NCI-H510A (cell line): ENCODE results near the gene CNIH1.
"Not testable (repeated sequence)": the region's sequence is repeated elsewhere in the genome, so short reads cannot be mapped to it uniquely, and the experiment has no call there.

Experiments used
- DNase-seq: peaks from one replicate; lab custom pipeline; 2025; lab: John Stamatoyannopoulos, UW

The CNIH1 gene

DNA sequence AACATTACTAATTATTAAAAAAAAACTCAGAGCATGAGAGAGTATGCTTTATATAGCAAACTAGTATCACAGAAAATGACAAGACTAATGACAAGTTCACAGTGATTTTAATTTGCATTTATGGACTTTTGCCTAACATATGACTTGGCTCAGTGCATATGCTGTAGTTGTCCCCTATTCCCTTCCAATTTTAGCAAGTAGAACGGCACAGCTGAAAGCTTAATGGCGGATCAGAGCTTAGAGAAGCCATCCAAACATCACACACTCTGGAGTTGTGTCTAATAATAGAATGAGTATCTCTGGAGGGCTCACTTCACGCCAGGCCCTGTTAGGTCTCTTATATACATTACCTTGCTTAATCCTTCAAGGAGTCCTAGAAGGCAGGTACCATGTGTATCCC, 13.3 kb downstream of the CNIH1 start:
- DNase-seq: no peak

DNA sequence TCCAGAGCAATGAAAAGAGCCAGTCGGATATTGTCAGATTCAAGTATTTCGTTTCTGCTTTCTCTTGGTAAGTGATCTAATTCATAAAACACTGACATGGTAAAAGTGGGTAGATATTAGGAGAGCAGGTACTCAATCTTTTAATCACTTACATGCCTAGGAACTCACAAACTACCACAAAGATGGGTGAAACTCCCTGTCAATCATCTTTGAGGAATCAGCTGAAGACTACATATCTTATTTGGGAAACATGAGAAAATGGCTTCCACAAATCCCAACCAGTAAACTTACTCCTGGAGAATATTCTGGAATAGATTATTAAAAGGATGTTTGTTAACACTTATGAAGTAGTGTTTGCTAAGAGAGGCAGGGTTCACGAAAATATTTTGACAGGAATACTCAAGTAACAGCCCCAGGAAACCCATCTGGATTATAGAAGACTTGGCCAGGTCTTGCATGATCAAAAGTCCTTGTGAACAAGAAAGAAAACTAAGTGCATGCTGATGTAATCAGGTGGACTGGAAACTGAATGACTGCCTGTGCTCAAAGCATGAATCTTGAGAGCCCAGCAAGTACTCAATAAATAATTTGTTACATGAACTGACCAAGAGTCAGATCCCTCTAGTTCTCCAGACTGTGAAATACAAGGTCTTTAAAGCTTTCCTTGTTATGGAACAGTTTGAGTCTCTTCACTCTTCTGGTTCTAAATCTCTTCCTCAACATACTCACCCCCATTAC, 15.5 kb downstream of the CNIH1 start:
- no peak for DNase-seq

DNA sequence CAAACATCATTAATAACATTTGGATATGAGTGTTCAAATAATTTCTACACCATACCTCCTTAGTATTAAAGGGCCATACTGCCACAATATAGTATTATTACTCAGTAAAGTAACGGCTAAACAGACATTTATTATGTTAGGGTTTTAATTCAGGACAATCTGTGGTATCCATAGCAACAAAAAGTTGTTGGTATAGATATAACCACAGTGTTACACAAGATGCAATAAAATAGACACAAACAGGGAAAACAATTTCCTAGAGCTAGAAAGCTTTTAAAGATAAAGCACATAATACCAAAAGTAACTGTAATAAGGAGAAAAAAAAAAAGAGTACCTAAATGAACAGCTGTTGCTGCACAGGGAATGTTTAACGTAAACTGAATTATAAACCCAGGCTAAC, 16.1 kb downstream of the CNIH1 start:
- no peak for DNase-seq

DNA sequence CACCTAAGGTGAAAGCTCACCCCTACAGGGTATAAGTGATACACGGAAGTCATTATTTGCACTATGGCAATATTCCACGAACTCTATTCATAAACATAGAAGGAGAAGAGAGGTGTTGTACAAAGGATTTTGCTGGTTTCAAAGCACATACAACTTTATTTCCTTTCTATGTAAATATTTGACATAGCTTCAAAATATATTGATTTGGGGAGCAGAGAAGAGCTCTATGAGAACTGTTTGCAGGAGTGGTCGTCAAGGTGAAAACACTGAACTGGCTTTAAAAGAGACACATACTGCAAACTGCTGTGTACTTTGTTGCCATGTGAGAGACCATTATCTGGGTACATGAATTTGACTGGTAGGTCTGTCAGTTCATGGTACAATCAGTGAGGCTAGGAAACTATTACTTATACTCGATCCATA, 16.7 kb downstream of the CNIH1 start:
- no peak for DNase-seq

DNA sequence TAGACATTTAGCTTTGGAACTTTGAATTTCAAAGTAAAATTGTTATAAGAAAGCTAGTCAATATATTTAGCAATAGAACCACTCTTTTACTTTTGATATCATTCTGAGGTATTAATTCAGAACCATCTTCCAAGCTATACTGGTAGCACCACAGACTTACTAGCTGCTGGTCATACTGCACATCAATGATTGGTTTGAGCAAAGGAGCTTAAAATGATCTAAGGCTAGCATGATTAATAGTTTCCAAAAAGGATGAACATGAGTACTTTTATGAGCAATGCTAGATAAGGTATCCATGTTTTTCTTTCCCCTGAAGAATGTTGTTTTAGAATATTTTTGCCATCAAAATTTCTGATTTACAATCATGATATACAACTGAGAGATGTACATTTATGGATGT, 17.2 kb downstream of the CNIH1 start:
- no peak for DNase-seq

DNA sequence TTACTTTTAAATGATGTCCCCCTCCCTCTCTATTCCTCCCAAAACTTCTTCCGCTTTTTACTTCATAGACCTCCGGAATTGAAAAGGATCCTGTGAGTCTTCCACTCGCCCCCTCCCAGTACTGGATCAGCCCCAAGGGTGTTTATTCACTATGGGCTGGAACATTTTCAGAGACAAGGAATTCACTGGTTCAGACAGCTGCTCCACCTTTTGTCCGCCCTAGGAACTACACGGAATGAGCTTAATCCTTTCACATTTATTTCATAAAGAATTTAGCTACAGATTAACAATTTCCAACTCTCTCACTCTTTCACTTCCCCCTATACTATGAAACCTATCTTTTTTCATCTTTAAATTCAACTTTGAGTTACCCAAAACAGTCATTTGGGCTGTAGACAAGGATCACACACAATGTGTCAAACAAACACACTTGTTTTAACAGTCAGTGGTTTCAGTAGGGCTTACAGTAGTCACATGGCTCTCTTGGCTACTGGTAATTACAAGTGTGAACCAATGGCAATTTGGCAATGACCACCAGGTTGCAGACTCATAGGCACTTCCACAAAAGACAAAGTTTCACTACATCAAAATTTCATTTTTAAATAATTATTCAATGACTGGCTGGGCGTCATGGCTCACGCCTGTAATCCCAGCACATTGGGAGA, 20.6 kb downstream of the CNIH1 start:
- DNase-seq: no peak

DNA sequence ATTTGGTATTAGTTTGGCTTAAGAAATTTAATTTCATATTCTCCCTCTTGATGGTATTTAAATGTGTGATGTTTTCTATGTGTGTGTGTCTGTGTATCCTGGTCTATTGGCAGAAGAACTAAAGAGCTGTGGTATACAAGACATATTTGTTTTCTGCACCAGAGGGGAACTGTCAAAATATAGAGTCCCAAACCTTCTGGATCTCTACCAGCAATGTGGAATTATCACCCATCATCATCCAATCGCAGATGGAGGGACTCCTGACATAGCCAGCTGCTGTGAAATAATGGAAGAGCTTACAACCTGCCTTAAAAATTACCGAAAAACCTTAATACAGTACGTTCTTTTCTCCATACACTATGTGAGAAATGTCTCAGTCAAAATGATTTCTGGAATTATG, 29.8 kb downstream of the CNIH1 start:
- DNase-seq: no peak

DNA sequence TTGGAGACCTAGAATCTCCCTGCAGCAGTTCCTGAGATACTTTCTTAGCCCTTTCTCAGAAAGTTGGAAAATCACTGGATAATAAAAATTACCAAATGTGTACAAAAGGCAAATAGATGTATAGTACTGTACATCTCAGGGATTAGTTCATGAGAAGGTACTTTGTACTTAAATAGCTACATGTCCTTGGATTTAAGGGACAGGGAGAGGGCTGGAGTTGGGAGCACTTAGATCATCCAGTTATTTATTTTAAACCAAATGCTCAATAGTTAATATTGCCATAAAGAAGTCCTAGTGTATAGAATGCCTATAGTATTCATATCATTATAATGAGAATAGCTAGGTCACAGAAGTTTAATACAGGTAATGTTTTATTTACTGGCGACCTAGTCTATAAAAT, 31.0 kb downstream of the CNIH1 start:
- no peak for DNase-seq

DNA sequence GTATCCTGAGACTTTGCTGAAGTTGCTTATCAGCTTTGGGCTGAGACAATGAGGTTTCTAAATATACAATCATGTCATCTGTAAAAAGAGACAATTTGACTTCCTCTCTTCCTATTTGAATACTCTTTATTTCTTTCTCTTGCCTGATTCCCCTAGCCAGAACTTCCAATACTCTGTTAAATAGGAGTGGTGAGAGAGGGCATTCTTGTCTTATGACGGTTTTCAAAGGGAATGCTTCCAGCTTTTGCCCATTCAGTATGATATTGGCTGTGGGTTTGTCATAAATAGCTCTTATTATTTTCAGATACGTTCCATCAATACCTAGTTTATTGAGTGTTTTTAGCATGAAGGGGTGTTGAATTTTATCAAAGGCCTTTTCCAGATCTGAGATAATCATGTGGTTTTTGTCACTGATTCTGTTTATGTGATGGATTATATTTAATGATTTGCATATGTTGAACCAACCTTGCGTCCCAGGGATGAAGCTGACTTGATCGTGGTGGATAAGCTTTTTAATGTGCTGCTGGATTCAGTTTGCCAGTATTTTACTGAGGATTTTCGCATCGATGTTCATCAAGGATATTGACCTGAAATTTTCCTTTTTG, 37.7 kb downstream of the CNIH1 start:
- not testable (repeated sequence) for DNase-seq

DNA sequence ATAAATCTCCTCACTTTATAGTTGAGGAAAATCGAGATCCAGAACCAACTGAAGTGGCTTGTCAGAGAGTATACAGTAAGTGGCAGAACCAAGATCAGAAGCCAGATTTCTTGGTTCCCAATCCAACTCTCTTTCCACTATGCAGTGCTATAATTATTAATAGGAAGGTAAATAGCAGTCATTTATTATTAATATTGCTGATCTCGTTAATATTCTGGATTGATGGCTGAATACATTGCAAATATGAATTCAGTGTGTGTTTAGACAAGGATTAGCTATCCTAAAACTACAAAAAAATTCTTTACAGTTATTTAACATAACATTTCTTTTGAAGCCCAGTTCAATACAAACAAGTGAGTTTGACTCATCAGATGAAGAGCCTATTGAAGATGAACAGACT, 41.6 kb downstream of the CNIH1 start:
- no peak for DNase-seq

DNA sequence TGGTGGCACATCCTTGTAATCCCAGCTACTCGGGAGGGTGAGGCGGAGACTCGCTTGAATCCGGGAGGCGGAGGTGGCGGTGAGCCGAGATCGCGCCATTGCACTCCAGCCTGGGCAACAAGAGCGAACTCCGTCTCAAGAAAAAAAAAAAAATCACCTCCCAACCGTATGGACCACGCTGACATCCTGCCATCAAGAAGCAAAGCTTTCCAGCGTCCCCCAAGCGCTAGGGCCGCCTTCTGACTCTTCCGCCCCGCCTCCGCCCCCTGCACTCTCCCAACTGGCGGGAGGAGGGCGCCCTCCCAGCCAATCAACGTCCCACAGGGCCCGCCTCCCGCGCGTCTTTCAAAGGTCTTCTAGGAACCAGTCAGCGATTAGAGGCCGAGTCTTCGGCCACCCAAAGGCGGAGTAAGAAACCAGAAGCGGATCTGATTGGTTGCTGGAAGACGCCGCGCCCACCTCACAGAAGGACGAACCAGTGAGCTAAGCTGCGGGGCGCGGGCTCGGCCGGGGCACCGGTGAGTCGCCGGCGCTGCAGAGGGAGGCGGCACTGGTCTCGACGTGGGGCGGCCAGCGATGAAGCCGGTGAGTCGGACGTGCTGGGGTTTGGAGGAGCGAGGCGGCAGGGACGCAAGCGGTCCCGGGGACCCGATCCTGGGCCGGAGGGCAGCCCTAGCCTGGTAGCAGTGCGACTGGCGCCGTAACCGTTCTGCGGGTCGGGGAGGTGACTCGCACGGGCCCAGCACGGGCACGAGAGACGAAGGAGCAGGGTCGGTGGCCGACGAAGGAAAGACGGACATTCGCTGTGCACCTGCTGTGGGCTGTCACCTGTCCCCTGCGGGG, 44.5 kb downstream of the CNIH1 start, which contains the start of gene CDKN3:
Gene CDKN3 (plus strand): TSS at position 515 of the 843 bp plus-strand sequence. CDS start 62 bp downstream, at position 577.
- peak; percentile 98 for DNase-seq

DNA sequence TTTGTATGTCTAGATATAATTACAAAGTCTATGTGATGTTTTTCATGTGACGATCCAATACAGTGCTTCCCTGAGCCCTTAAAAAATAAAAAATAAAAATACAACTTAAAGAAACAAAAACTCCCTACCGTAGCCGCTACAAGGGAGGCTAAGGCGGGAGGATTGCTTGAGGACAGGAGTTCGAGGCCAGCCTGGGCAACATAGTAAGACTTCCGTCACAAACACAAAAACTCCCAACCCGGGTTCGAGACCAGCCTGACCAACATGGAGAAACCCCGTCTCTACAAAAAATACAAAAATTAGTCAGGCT, 45.0 kb downstream of the CNIH1 start:
- no peak for DNase-seq

DNA sequence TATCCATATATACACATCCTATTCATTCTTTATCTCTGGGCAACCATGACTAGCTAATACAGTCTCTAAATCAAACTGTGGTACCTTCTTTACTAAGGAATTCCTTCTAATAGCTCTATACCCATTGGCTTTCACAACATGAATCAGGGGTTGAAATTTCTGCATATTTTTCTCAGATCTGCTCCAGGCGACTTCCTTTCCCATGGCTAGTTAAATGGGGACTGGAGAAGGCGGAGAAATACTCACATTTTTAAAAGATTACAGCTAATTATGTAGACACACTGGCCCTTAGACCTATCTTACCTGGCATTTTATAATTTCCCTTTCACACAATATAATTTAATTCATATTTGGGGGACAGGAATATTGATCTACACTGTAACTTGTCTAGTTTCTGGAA, 45.5 kb downstream of the CNIH1 start:
- no peak for DNase-seq

DNA sequence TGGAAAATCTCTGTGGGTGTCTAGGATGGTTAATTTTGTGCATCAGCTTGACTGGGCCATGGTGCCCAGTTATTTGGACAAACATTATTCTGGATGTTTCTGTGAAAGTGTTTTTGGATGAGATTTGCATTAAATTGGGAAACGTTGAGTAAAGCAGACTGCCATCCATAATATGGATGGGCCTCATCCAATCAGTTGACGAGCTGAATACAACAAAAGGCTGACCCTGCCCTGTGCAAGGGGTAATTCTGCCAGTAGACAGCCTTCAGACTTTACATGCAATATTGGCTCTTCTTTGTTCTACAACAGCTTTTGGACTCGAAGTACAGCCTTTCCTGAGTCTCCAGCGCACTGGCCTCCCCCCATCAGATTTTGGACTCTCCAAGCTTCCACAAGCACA, 45.9 kb downstream of the CNIH1 start:
- no peak for DNase-seq

DNA sequence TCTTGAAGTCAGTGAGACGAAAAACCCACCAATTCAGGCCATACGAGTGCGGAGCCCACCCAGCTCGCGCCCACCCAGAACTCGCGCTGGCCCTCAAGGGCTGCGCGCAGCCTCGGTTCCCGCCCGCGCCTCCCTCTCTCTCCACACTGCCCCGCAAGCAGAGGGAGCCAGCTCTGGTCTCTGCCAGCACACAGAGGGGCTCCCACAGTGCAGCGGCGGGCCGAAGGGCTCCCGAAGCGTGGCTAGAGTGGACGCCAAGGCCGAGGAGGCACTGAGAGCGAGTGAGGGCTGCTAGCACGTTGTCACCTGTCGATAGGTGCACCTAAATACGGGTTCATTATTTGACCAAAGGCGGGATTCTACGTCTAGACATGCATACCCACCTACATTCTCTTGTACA, 46.6 kb downstream of the CNIH1 start:
- no peak for DNase-seq

DNA sequence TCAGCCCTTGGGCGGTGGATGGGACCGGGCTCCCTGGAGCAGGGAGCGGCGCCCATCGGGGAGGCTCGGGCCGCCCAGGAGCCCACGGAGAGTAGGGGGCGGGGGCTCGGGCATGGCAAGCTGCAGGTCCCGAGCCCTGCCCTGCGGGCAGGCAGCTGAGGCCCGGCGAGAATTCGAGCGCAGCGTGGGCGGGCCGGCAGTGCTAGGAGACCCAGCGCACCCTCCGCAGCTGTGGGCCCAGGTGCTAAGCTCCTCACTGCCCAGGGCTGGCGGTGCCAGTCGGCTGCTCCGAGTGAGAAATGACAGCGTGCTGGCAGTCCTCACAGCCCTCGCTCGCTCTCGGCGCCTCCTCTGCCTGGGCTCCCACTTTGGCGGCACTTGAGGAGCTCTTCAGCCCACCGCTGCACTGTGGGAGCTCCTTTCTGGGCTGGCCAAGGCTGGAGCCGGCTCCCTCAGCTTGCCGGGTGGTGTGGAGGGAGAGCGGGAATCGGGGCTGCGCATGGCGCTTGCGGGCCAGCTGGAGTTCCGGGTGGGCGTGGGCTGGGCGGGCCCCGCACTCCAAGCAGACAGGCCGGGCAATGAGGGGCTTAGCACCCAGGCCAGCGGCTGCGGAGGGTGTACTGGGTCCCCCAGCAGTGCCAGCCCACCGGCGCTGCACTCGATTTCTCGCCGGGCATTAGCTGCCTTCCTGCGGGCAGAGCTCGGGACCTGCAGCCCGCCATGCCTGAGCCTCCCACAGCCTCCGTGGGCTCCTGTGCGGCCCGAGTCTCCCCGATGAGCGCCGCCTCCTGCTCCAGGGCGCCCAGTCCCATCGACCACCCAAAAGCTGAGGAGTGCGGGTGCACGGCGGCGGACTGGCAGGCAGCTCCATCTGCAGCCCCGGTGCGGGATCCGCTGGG, 47.9 kb downstream of the CNIH1 start:
- DNase-seq: peak; percentile 2

DNA sequence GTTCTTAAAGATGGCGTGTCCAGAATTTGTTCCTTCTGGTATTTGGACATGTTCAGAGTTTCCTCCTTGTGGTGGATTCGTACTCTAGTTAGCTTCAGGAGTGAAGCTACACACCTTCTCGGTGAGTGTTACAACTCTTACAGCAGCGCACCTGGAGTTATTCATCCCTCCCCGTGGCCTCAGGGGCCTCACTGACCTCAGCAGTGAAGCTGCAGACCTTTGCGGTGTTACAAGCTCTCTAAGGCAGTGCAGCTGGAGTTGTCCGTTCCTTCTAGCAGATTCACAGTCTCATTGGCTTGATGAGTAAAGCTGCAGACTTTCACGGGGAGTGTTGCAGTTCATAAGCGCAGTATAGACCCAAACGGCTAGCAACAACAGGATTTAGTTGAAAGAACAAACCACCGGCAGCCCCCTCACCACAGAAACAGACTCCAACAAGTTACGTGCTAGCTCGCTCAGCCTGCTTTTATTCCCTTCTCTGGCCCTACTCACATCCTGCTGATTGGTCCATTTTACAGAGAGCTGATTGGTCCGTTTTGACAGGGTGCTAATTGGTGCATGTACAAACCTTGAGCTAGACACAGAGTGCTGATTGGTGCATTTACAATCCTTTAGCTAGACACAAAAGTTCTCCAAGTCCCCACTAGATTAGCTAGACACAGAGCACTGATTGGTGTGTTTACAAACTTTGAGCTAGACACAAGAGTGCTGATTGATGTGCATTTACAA, 48.9 kb downstream of the CNIH1 start:
- DNase-seq: no peak

DNA sequence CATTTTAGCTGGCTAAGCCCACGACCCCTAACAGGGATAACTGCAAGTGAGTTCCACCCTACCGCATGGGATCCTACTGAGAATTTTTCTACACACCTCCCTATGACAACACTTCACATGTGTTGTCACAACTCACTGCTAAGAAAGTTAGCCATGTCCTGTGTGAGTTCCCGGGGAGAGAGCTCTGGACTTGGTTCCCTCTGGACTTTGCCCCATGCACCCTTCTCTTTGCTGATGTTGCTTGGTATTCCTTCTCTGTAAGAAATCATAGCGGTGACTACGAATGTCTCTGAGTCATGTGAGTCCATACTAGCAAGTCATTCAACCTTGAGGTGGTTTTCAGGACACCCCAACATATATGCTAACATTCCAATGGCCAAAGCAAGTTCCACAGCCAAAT, 53.8 kb downstream of the CNIH1 start:
- no peak for DNase-seq

DNA sequence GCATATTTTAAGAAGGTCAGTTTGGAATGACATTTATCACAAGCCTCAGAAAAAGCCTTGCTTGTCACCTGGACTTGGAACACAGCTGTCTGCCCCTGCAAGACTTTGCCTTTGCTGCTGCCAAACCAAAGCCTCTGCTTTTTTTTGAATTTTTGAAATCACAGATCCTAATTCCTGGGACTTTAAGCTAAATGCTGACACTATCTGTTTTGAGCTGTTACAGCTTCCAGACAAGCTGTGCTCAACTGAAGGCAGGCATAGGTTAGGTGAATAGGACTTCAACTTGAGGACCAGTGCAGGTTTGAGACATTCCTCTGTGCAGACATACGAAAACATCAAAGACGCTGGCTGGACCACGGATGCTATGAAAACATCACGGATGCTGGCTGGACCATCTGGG, 55.6 kb downstream of the CNIH1 start:
- no peak for DNase-seq

DNA sequence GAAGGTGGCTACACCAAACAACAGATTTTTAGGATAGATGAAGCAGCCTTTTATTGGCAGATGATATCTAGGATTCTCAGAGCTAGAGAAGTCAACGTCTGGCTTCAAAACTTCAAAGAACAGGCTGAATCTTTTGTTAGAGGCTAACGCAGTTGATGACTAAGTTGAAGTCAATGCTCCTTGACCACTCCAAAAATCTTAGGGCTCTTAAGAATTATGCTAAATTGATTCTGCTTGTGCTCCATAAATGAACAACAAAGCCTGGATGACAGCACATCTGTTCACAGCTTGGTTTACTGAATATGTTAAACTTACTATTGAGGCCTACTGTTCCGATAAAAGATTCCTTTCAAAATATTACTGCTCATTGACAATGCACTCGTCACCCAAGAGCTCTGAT, 57.3 kb downstream of the CNIH1 start:
- no peak for DNase-seq

DNA sequence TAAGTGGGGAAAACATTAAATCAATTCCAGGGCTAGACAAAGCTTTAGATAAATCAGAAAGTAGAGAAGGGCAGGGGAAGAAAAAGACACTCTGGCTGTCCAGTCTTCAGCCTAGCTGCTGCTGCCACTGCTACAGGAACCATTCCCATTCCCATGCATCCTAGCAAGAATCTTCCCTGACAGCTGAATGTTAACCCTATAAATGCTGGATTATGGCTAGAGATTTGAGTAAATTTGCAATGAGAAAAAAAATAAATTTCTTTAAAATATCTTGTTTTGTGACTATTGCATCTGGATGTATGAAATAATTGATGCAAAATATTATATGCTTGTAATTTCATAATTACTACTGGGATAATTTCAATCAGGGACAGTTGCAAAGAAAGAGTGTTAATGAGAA, 59.4 kb downstream of the CNIH1 start:
- DNase-seq: no peak
